GM21360 (cell line): Measurements from ENCODE around the gene RSRC2.
"Not testable (repeated sequence)": the region's sequence is repeated elsewhere in the genome, so short reads cannot be mapped to it uniquely, and the experiment has no call there.

Experiments
- ATAC-seq: cut with Tn5 transposase; IDR thresholded peaks from one replicate; pipeline ENCODE4 v1.9.1; 2021; ENCODE audit warnings: mild to moderate bottlenecking, moderate library complexity; ENCODE audit not compliant: unreplicated experiment

Gene RSRC2

GRCh38 chr12:122487807-122488206 is 38.9 kb downstream of the RSRC2 start:
- ATAC-seq = not testable (repeated sequence)

DNA sequence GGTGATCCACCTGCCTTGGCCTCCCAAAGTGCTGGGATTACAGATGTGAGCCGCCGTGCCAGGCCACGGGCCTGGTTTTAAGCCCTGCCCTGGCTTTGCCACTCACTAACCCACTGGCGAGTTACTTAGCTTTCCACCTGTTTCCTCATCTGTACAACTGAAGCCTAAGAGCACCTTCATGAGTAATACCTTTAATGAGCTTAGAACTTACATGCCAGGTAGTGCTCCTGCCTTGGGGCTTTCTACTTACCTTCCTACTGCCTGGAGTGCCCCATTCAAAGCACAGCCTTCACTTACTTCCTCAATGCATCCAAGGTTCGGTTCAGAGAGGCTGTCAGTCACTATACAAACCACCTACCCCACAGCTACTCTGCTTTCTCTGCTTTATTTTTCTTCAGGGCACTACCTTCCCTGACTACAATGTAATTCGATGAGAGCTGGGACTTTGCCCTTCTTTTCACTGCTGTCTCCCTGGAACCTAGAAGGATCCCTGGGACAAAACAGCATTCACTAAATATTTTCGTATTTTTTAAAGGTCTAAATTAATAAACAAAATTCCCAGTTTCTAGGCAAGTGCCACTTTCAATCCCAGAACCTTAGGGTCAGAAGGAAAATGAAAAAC is 39.8 kb downstream of the RSRC2 start:
- no peak for ATAC-seq

- ATAC-seq = not testable (repeated sequence)
These were observed 40.4 kb downstream of the RSRC2 start for GRCh38 chr12:122486360-122486759.

DNA sequence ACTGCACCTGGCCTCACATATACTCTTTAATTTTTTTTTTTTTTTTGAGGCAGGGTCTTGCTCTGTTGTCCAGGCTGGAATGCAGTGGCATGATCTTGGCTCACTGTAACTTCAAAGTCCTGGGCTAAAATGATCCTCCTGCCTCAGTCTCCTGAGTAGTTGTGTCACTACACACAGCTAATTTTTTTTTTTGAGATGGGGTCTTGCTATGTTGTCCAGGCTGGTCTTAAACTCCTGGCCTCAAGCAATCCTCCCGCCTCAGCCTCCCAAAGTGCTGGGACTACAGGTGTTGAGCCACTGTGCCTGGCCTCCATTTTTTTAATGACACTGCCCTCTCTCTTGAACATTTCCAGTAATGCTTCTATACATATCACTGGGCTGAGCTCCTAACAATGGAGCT is 42.4 kb downstream of the RSRC2 start:
- not testable (repeated sequence) for ATAC-seq

DNA sequence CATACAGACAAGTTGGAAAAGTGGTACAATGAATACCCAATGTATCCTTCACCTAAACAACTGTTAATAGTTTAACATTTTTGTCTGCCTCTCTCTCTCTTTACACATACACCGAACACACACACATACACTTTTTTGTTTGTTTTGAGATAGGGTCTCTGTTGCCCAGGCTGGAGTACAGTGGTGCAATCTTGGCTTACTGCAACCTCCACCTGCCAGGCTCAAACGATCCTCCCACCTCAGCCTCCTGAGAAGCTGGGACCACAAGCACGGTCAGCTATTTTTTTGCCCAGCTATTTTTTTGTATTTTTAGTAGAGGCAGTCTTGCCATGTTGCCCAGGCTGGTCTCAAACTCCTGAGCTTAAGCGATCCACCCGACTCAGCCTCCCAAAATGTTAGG is 42.8 kb downstream of the RSRC2 start:
- no peak for ATAC-seq

DNA sequence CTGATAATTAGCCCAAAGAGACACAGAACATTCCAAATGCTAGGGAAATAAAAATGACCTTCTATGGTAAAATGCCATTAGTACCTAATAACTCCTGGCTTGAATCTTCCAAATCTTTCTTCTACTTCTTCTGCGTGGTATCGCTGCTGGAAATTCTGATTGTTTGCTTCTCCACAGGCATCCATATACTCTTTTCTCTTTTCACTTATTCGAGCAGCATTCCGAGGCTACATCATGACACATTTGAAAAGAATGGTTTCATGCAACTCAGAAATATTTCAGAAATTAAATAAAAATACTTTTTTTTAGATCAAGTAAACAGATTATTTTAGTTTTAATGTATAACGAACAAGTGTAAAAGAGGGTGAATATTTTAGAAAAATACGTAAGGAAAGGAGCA is 44.9 kb downstream of the RSRC2 start:
- ATAC-seq = no peak

GRCh38 chr12:122480753-122481152 is 46.0 kb downstream of the RSRC2 start:
- no peak for ATAC-seq

DNA sequence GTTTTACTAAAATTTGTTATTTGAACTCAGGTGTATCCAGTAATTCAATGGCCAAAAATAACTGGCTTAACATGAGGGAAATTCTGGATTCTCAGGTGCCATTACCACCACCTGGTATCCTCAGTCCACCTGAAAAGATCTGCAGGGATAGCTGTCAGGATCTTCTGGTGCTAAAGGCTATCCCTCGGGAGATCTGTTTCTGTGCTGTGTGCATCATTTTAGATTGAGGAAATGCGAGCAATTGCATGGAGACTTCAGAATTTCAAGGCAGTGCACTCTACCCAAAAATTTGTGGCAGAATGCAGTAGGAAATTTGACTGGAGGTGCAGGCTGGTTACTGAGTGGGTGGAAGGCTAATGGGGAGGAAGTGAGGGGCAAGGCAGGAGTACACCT is 52.4 kb downstream of the RSRC2 start:
- ATAC-seq = no peak

DNA sequence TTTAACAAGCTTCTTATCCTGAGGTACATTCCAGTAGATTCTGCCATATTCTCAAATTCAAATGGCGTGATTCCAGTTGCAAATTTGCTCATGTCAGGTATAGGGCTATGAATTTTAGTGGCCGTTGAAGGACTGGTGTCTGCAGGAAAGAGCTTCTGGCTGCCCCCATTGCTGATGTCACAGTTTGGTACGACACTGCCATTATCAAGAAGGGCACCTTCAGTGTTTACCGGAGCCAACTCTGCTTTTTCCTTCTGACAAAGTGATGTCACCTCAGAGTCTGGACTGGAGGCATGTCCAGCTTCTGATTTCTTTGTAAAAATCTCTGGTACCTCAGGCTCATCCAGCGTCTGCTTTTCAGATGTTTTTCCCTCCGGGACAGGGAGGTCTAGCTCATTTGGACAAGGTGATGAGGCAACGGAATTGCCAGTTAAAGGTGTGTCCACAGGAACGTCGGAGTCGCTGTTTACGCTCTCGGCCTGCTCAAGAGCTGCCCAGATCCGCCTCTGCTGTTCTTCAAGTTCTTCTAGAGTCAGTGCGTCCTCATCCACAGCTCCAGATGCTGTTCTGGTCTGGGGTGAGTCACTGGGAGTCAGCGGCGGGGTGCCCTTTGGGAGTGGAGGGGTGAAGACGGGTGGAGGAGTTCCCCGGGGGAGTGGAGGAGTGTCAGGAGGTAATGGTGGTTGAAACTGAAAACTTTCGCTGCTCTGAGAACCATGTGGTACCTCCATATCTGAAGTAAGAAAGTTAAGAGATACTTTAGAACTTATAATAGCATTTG is 53.0 kb downstream of the RSRC2 start:
- no peak for ATAC-seq

DNA sequence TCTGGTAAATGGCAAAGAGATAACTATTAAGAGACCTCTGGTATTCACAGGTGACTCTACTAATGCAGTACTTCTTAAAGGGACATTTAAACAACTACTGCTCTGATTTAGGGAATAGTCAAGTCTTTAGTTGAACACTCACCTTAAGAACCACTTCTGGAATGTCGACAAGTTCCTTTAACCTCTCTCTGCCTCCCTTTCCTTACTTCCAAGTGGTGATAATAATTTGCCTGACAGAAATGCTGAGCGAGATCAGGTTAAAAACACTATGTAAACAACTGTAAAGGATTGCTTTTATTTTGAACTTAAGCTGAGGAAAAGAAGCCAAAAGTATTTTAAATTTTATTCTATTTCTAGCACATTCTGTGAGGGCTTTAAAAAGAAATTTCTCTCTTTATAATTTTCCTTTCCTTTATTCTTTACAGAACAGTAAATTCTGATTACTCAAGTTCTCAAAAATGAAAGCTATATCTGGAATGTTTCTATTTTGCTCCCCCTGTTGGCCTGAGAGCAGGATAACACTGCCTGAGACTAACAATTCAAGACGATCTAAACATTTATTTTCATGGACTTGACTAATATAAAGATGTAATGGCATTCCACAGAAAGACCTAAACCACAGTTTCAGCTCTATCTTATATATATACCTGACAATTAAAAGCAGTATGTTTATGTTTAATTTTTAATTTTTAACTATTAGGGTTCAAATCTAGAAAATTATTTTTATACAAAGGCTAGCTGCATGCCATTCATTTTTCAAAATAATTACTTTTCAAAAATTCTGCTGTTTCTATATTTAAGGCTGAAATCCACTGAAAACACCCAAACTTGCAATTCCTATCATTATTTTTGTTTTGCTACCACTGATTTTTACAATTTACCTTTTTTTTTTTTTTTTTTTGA is 55.2 kb downstream of the RSRC2 start:
- ATAC-seq = no peak

- ATAC-seq = not testable (repeated sequence)
These were observed 56.2 kb downstream of the RSRC2 start for GRCh38 chr12:122470576-122470975.

DNA sequence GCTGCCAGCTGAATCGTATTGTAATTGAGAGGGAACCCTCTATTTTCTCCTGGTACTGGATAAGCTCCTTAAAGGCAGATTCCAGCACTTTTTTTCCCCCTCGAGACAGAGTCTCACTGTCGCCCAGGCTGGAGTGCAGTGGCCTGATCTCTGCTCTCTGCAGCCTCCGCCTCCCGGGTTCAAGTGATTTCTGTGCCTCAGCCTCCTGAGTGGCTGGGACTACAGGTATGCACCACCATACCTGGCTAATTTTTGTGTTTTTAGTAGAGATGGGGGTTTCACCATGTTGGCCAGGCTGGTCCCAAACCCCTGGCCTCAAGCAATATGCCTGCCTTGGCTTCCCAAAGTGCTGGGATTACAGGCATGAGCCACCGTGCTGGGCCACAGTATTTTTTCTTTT is 56.9 kb downstream of the RSRC2 start:
- not testable (repeated sequence) for ATAC-seq

DNA sequence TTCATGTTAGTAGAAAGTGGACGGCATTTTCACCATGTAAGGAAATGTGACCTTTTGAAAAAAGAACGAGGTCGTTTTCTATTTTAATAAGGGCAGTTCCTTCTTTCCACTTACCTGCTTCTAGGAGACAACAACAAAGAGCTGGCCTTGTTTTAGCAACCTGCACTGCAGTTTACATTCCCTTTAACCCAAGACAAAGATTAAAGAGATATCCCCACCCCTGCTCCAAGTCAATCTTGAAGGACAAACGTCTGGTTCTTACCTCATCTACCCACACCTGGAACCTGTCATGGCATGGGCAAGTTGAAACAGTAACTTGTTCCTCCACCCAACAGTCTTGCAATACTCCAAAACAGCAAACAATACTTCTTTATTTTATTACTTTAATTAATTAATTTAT is 58.8 kb downstream of the RSRC2 start:
- ATAC-seq = no peak

DNA sequence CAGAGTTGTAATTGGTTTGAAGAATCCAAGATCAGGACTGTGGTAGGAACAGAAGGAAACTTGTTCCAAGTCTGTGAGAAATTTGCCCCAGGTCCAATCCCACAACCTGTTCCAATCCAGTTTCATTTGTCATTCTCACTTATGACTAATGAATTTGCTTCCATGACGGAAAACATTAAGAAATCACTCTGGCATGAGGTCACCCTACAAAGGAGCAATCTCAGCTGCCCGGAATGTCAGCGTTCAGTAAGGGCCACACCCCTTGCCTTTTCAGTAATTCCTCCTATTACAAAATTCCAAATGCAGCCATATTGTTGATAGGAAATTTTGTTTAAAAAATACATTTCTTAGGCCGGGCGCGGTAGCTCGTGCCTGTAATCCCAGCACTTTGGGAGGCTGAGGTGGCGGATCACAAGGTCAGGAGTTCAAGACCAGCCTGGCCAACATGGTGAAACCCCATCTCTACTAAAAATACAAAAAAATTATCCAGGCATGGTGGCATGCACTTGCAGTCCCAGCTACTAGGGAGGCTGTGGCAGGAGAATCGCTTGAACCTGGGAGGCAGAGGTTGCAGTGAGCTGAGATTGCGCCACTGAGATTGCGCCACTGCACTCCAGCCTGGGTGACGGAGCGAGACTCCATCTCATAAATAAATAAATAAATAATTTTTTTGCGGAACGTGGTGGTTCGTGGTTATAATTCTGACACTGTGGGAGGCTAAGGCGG is 62.3 kb downstream of the RSRC2 start:
- ATAC-seq = not testable (repeated sequence)

DNA sequence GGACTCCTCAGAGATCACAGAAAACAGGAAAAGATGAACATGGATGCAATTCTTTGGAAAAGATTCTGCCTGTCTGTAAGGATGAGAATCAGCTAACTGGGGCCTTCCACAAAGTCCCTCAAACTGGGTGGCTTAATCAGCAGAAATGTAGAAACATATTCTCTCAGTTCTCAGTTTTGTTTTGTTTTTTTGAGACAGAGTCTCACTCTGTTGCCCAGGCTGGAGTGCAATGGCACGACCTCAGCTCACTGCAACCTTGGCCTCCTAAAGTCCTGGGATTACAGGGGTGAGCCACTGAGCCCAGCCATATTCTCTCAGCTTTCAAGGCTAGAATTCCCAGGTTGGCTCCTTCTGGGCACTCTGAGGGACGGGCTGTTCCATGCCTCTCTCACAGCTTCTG is 66.1 kb downstream of the RSRC2 start:
- ATAC-seq = no peak

DNA sequence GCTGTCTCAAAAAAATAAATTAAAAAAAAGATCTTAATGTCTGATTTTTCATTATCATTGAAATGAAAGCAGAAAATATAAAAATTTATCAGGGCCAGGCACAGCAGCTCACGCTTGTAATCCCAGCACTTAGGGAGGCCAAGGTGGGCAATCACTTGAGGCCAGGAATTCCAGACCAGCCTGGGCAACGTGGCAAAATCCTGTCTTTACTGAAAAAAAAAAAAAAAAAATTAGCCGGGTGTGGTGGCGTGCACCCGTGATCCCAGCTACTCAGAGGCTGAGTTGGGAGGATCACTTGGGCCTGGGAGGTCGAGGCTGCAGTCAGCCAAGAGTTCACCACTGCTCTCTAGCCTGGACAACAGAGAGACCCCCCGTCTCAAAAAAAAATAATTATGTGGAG is 66.7 kb downstream of the RSRC2 start:
- no peak for ATAC-seq

DNA sequence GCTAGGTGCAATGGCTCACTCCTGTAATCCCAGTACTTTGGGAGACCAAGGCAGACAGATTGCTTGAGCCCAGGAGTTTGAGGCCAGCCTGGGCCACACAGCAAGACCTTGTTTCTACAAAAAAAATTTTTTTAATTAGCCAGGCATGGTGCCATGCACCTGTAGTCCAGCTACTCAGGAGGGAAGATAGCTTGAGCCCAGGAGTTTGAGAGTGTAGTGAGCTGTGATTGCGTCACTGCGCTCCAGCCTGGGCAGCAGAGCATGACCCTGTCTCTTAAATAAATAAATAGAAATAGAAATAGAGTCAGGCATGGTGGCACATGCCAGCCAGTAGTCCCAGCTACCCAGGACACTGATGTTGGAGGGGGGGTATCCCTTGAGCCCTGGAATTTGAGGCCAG is 67.5 kb downstream of the RSRC2 start:
- ATAC-seq = no peak

DNA sequence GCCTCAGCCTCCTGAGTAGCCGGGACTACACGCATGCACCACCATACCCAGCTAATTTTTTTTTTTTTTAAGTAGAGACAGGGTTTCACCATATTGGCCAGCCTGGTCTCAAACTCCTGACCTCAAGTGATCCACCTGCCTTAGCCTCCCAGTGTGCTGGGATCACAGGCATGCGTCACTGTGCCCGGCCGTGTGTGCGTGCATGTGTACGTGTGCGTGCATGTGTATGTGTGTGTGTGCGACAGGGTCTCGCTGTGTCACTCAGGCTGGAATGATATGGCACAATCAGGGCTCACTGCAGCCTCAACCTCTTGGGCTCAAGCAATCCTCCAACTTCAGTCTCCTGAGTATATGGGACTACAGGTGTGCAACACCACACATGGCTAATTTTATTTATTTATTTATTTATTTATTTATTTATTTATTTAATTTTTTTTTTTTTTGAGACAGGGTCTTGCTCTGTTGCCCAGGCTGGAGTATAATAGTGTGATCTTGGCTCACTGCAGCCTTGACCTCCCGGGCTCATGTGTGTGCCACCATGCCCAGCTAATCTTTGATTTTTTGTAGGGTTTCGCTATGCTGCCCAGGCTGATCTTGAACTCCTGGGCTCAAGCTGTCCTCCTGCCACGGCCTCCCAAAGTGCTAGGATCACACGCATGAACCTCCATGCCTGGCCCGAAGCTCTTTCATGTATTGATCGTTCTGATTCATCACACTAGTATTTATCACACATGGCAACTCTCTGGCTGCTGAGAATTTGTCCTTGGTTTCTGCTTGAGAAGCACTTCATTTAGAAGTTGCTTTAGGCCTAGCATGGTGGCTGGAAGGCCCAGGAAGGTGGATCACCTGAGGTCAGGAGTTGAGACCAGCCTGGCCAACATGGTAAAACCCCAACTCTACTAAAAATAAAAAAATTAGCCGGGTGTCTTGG is 68.4 kb downstream of the RSRC2 start:
- no peak for ATAC-seq

DNA sequence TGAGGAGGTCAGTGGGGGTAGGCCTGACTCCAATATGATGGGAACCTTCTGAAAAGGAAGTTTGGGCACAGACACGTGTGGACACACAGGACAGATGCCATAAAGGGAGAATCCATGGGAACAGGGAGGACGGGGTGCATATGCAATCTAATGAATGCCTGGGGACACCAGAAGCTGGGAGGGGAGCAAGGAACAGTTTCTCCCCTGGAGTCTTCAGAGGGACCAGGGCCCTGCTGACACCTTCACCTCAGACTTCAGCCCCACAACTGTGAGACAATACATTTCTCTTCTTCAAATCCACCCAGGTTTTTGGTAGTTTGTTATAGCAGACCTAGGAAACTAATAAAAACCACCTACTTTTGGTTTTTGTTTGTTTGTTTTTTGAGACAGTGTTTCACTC is 69.1 kb downstream of the RSRC2 start:
- no peak for ATAC-seq

- ATAC-seq = no peak
These were observed 72.0 kb downstream of the RSRC2 start for GRCh38 chr12:122454739-122455138.
